ENCODE data around the gene ADGRE2.
"Not testable (repeated sequence)": the region's sequence is repeated elsewhere in the genome, so short reads cannot be mapped to it uniquely, and the experiment has no call there.

DNA sequence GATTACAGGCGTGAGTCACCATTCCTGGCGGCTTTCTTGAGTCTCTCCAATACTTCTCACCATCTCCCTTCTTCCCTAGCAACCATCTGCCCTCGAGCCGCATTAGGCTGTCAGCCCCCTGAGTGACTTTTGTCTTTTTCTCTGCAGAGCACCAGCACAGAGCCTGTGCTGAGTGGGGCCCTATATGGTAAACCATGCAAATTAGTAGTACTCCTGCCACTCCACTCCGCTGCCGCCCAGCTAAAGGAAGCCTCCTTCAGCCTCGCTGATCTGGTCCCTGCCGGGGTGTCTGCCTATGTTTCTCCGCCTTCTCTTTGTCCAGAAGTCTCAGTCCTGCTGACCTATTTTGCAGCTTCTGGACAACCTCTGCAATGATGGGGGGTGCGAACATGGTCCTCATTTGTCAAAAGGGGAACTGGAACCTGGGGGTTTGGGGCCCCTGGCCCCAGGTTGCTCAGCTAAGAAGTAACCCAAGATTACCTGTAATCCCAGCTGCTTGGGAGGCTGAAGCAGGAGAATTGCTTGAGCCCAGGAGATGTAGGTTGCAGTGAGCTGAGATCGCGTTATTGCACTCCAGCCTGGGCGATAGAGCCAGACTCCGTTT, 2.4 kb upstream of the ADGRE2 start:
- TF ChIP-seq POLR2A (IDR thresholded peaks at IDR 0.05; ENCODE audit: extremely low read depth, insufficient read length); CTCF (IDR thresholded peaks at IDR 0.05; ENCODE audit: low read depth, low read length); MAX (IDR thresholded peaks at IDR 0.05; ENCODE audit: low read depth, low read length): not testable (repeated sequence)
